Neuronal stem cell (in vitro differentiated cells): ENCODE measurements around the gene SH2D2A.

Source experiments
- DNase-seq: peaks from one replicate; pipeline ENCODE4 v3.0.0-alpha.2; 2013; ENCODE audit warnings: low spot score
- H2AFZ ChIP-seq: one replicate; pipeline ENCODE4 v1.6.1; 2013; ENCODE audit warnings: mild to moderate bottlenecking, low read length, inconsistent platforms
- H2AK5ac ChIP-seq: 2 replicates; pipeline ENCODE4 v1.6.1; 2013; ENCODE audit warnings: low read depth, mild to moderate bottlenecking, inconsistent platforms, low read length, moderate library complexity, mixed read lengths
- H2BK120ac ChIP-seq: 2 replicates; pipeline ENCODE4 v1.6.1; 2013; ENCODE audit warnings: low read depth, mild to moderate bottlenecking, inconsistent platforms, low read length, moderate library complexity, mixed read lengths
- H2BK12ac ChIP-seq: one replicate; pipeline ENCODE4 v1.6.1; 2013; ENCODE audit warnings: low read length, inconsistent platforms
- H2BK15ac ChIP-seq: 2 replicates; pipeline ENCODE4 v1.6.1; 2013; ENCODE audit warnings: mild to moderate bottlenecking, low read length, inconsistent platforms, mixed read lengths
- H2BK5ac ChIP-seq: one replicate; pipeline ENCODE4 v1.6.1; 2013; ENCODE audit warnings: inconsistent platforms, mild to moderate bottlenecking, low read length, moderate library complexity
- H3K14ac ChIP-seq: one replicate; pipeline ENCODE4 v1.6.1; 2013; ENCODE audit warnings: low read length, inconsistent platforms
- H3K18ac ChIP-seq: 2 replicates; pipeline ENCODE4 v1.6.1; 2013; ENCODE audit warnings: low read length, inconsistent platforms
- H3K23ac ChIP-seq: 2 replicates; pipeline ENCODE4 v1.6.1; 2013; ENCODE audit warnings: low read depth, mild to moderate bottlenecking, mixed read lengths, low read length, inconsistent platforms; ENCODE audit not compliant: poor library complexity
- H3K27ac ChIP-seq: replicated peaks from 3 replicates; pipeline ENCODE4 v1.5.1; 2013; ENCODE audit warnings: low read length, inconsistent platforms
- H3K27me3 ChIP-seq, 3 experiments: 2 replicates each; pipeline ENCODE4 v1.6.1; 2013; ENCODE audit warnings: low read length in 3 of 3, mild to moderate bottlenecking in 2 of 3, inconsistent platforms in 1 of 3, low read depth in 1 of 3, mixed read lengths in 1 of 3, moderate library complexity in 1 of 3; ENCODE audit not compliant: control insufficient read depth in 3 of 3, insufficient read depth in 3 of 3
- H3K36me3 ChIP-seq, 2 donors: replicated peaks in 1 of 2; 2 replicates each; pipeline ENCODE4 v1.6.1; 2013; ENCODE audit warnings: low read length in 2 of 2; ENCODE audit not compliant: control insufficient read depth in 2 of 2, insufficient read depth in 2 of 2
- H3K4ac ChIP-seq: 2 replicates; pipeline ENCODE4 v1.6.1; 2013; ENCODE audit warnings: inconsistent platforms, mild to moderate bottlenecking, low read length, moderate library complexity
- H3K4me1 ChIP-seq, 2 donors: 1 replicate in 1 of 2; 2 replicates in 1 of 2; pipeline ENCODE4 v1.6.1; 2013; ENCODE audit warnings: low read length in 2 of 2, low read depth in 1 of 2; ENCODE audit not compliant: control insufficient read depth in 2 of 2, insufficient read depth in 1 of 2
- H3K4me2 ChIP-seq: one replicate; pipeline ENCODE4 v1.6.1; 2013; ENCODE audit warnings: mild to moderate bottlenecking, low read length, inconsistent platforms; ENCODE audit not compliant: insufficient read depth, poor library complexity, severe bottlenecking
- H3K4me3 ChIP-seq, 2 donors: 2 replicates each; pipeline ENCODE4 v1.5.1; 2013; ENCODE audit warnings: low read length in 2 of 2, mild to moderate bottlenecking in 2 of 2, inconsistent platforms in 1 of 2, moderate library complexity in 1 of 2
- H3K79me1 ChIP-seq: one replicate; pipeline ENCODE4 v1.6.1; 2013; ENCODE audit warnings: low read depth, mild to moderate bottlenecking, inconsistent platforms, low read length, moderate library complexity
- H3K9ac ChIP-seq: one replicate; pipeline ENCODE4 v1.6.1; 2013; ENCODE audit warnings: mild to moderate bottlenecking, low read depth, low read length, inconsistent platforms; ENCODE audit not compliant: poor library complexity
- H3K9me3 ChIP-seq, 2 donors: replicated peaks in 1 of 2; 2 replicates each; pipeline versions ENCODE3 to v1.6.1; 2013; ENCODE audit warnings: low read length in 2 of 2, mild to moderate bottlenecking in 2 of 2, inconsistent platforms in 1 of 2, low read depth in 1 of 2, mixed read lengths in 1 of 2, moderate library complexity in 1 of 2; ENCODE audit not compliant: control insufficient read depth in 2 of 2, insufficient read depth in 1 of 2
- H4K8ac ChIP-seq: one replicate; pipeline ENCODE4 v1.6.1; 2013; ENCODE audit warnings: low read depth, mild to moderate bottlenecking, inconsistent platforms, low read length, moderate library complexity
- H4K91ac ChIP-seq: one replicate; pipeline ENCODE4 v1.6.1; 2013; ENCODE audit warnings: low read length, low read depth, mild to moderate bottlenecking, inconsistent platforms; ENCODE audit not compliant: poor library complexity
- WGBS, 2 donors: extraction: QIAGEN DNeasy Blood & Tissue Kit; methylation state at CpG; one replicate each; pipeline ENCODE4 v1.1.7; 2013; ENCODE audit warnings: missing lambda C conversion rate in 2 of 2, mixed read lengths in 1 of 2; ENCODE audit not compliant: insufficient read length in 2 of 2, insufficient replicate concordance in 1 of 2; ENCODE audit errors: extremely low coverage in 2 of 2; 5-methylcytosine and 5-hydroxymethylcytosine counted together

SH2D2A gene

DNA sequence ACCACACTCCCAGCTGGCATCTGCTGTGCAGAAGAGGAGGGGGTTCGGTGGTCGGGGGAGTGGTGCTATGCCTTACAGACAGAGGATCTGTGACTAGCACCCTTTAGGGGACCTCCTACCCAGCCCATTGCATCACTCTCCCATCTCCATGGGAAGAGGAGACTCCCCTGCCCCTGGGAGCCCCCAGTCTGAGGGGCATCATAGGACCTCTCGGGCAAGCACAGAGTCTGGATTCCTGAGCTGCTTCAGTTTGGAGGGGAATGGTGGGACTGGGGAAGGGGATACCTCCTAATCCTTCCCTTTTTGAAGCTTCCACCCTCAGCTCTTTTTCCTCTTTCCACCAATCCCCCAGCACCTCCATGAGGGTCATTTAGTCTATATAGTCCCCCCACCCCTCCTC is 40.9 kb upstream of the SH2D2A start:
- Histone ChIP-seq H3K9me3 (no peaks in the 10 kb centered on the region), H3K27me3 (peaks cover 11 to 90% (median 69%) of the 10 kb centered on the region in 3 experiments), H4K91ac (no peak overlapping the region), H3K23ac (peak overlapping the region; percentile 57), H3K4me1 (peaks cover 10 to 20% of the 10 kb centered on the region in 2 donors), H3K27ac (no peak overlapping the region), H3K4ac (no peak overlapping the region), H2BK12ac (no peak overlapping the region), H3K9ac (no peak overlapping the region), H3K79me1 (no peaks in the 10 kb centered on the region), H4K8ac (no peak overlapping the region), H2BK5ac (no peak overlapping the region), H3K36me3 (no peaks in the 10 kb centered on the region), H2AFZ (no peak overlapping the region), H3K4me3 (no peak overlapping the region), H2AK5ac (no peak overlapping the region), H3K14ac (no peak overlapping the region), H3K18ac (no peak overlapping the region), H2BK15ac (no peak overlapping the region), H2BK120ac (no peak overlapping the region), H3K4me2 (no peak overlapping the region)
- WGBS, 2 donors: no CpG with 5 or more reads among the region's 3 CpGs
- no peak for DNase-seq

GRCh38 chr1:156856282-156856785 is 39.7 kb upstream of the SH2D2A start:
- Histone ChIP-seq H4K8ac (no peak overlapping the region), H3K36me3 (no peaks in the 10 kb centered on the region), H2BK5ac (no peak overlapping the region), H2AFZ (no peak overlapping the region), H2AK5ac (no peak overlapping the region), H3K4ac (no peak overlapping the region), H3K4me3 (no peak overlapping the region), H3K9ac (no peak overlapping the region), H3K18ac (no peak overlapping the region), H2BK12ac (no peak overlapping the region), H3K9me3 (no peaks in the 10 kb centered on the region), H2BK120ac (no peak overlapping the region), H3K23ac (no peak overlapping the region), H3K79me1 (no peaks in the 10 kb centered on the region), H3K14ac (no peak overlapping the region), H3K27me3 (peaks cover 6 to 90% (median 58%) of the 10 kb centered on the region in 3 experiments), H3K27ac (no peak overlapping the region), H2BK15ac (no peak overlapping the region), H4K91ac (no peak overlapping the region), H3K4me2 (no peak overlapping the region), H3K4me1 (peaks cover 11 to 20% of the 10 kb centered on the region in 2 donors)
- no CpG with 5 or more reads among the region's 3 CpGs for WGBS, 2 donors
- no peak for DNase-seq

DNA sequence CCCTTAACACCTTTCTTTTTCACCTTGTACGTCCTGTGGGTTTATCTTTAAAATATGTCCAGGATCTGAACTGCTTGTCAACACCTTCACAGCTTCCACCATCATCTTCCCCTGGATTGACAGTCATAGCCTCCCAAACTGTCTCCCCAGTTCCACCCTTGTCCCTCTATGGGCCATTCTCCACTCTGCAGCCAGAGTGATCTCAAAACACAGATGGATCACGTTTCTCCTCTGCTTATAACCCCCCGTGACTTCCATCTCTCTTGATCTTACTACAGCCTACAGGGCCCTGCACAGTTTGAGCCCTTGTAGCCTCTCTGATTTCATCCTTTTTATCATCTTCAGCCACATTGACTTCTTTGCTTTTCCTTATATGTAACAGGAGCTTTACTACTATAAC is 38.0 kb upstream of the SH2D2A start:
- H2BK12ac ChIP-seq: no peak overlapping the region
- H3K4me3 ChIP-seq: no peak overlapping the region
- H3K36me3 ChIP-seq: no peaks in the 10 kb centered on the region
- H3K23ac ChIP-seq: no peak overlapping the region
- H4K8ac ChIP-seq: no peak overlapping the region
- no peak overlapping the region for H2BK120ac ChIP-seq
- no peak overlapping the region for H3K4ac ChIP-seq
- no peak overlapping the region for H3K4me2 ChIP-seq
- H3K27me3 ChIP-seq: peaks cover under 1 to 91% (median 50%) of the 10 kb centered on the region in 3 experiments
- no peaks in the 10 kb centered on the region for H3K79me1 ChIP-seq
- peaks cover 10 to 12% of the 10 kb centered on the region in 2 donors for H3K4me1 ChIP-seq
- H3K27ac ChIP-seq: no peak overlapping the region
- no peak overlapping the region for H3K9ac ChIP-seq
- no peak overlapping the region for H3K18ac ChIP-seq
- H2AK5ac ChIP-seq: no peak overlapping the region
- no CpG with 5 or more reads among the region's 3 CpGs for WGBS, 2 donors
- H2BK15ac ChIP-seq: no peak overlapping the region
- DNase-seq: no peak
- no peak overlapping the region for H2AFZ ChIP-seq
- H3K9me3 ChIP-seq: no peaks in the 10 kb centered on the region
- H2BK5ac ChIP-seq: no peak overlapping the region
- H4K91ac ChIP-seq: no peak overlapping the region
- H3K14ac ChIP-seq: no peak overlapping the region

GRCh38 chr1:156853761-156854160 is 37.1 kb upstream of the SH2D2A start:
- H3K9ac ChIP-seq: no peak overlapping the region
- no peaks in the 10 kb centered on the region for H3K36me3 ChIP-seq
- DNase-seq: no peak
- H2BK5ac ChIP-seq: no peak overlapping the region
- no peak overlapping the region for H3K4ac ChIP-seq
- H2BK15ac ChIP-seq: peak overlapping the region; percentile 56
- H3K14ac ChIP-seq: peak overlapping the region; percentile 84
- peak overlapping the region; percentile 78 for H2AK5ac ChIP-seq
- peaks cover 6 to 10% of the 10 kb centered on the region in 2 donors for H3K4me1 ChIP-seq
- no peak overlapping the region for H3K27ac ChIP-seq
- no peaks in the 10 kb centered on the region for H3K9me3 ChIP-seq
- H2BK12ac ChIP-seq: no peak overlapping the region
- H4K8ac ChIP-seq: peak overlapping the region; percentile 8
- H4K91ac ChIP-seq: no peak overlapping the region
- peaks cover 8 to 91% (median 50%) of the 10 kb centered on the region in 3 experiments for H3K27me3 ChIP-seq
- no peak overlapping the region for H2AFZ ChIP-seq
- H3K23ac ChIP-seq: peak overlapping the region; percentile 44
- WGBS, 2 donors: no CpG with 5 or more reads among the region's 19 CpGs
- H3K18ac ChIP-seq: no peak overlapping the region
- no peak overlapping the region for H3K4me3 ChIP-seq
- no peak overlapping the region for H2BK120ac ChIP-seq
- H3K4me2 ChIP-seq: no peak overlapping the region
- no peaks in the 10 kb centered on the region for H3K79me1 ChIP-seq
